Caco-2 (cell line): ENCODE results near the gene MAP3K8. TPM values are rescaled to one million over a fixed set of nuclear protein-coding genes. Genes with fewer than 3 reads are reported as not detected.

Source experiments
- BruUV-seq: library from RNA; stranded (reverse); fragments of 400-500 nt; replicated peaks from 2 replicates; lab custom pipeline; 2021; lab: Mats Ljungman, UMichigan
- CTCF ChIA-PET: fragments of 300-600 bp; sonication (Branson Sonifier 250); formaldehyde crosslinking; loops from one replicate; lab custom pipeline; 2022; ENCODE audit warnings: antibody characterized with exemption; lab: Charles Lee
- POLR2A ChIA-PET: fragments of 300-600 bp; sonication (Branson Sonifier 250); formaldehyde crosslinking; loops from one replicate; lab custom pipeline; 2022; ENCODE audit warnings: antibody characterized with exemption; lab: Charles Lee
- DNase-seq, 2 experiments: peaks; one replicate each; pipeline versions ENCODE4 v3.0.0 to v3.0.0-alpha.2; 2020 to 2022
- H3K27me3 ChIP-seq: replicated peaks from 2 replicates; pipeline ENCODE4 v1.6.0; 2011; ENCODE audit warnings: low read length; ENCODE audit not compliant: control insufficient read depth, insufficient read depth
- H3K36me3 ChIP-seq: 2 replicates; pipeline ENCODE4 v1.5.1; 2011; ENCODE audit warnings: low read length; ENCODE audit not compliant: control insufficient read depth, insufficient read depth
- H3K4me1 ChIP-seq: fragments of 250-450 bp; sonication (Bioruptor Pico); 2 replicates; pipeline ENCODE4 v1.5.1; 2020; ENCODE audit warnings: mild to moderate bottlenecking
- H3K4me3 ChIP-seq: 2 replicates; pipeline ENCODE4 v1.5.1; 2011; ENCODE audit warnings: low read depth, mild to moderate bottlenecking, control low read depth, low read length
- H3K9me3 ChIP-seq: fragments of 250-450 bp; sonication (Bioruptor Pico); 2 replicates; pipeline ENCODE4 v1.5.1; 2020; ENCODE audit warnings: mild to moderate bottlenecking, moderate library complexity
- H3K27ac Mint-ChIP-seq: one replicate; pipeline ENCODE4 v1.8.0; 2022; ENCODE audit warnings: mixed read lengths; ENCODE audit not compliant: unreplicated experiment
- H3K27me3 Mint-ChIP-seq: one replicate; pipeline ENCODE4 v1.8.0; 2022; ENCODE audit warnings: mixed read lengths; ENCODE audit not compliant: insufficient read depth, unreplicated experiment
- H3K36me3 Mint-ChIP-seq: one replicate; pipeline ENCODE4 v1.8.0; 2022; ENCODE audit warnings: mild to moderate bottlenecking, mixed read lengths; ENCODE audit not compliant: insufficient read depth, unreplicated experiment
- H3K4me1 Mint-ChIP-seq: one replicate; pipeline ENCODE4 v1.8.0; 2022; ENCODE audit warnings: low read depth, mixed read lengths; ENCODE audit not compliant: unreplicated experiment
- H3K4me3 Mint-ChIP-seq: one replicate; pipeline ENCODE4 v1.8.0; 2022; ENCODE audit warnings: mild to moderate bottlenecking, moderate library complexity, mixed read lengths; ENCODE audit not compliant: unreplicated experiment
- H3K9me3 Mint-ChIP-seq: one replicate; pipeline ENCODE4 v1.8.0; 2022; ENCODE audit warnings: mixed read lengths; ENCODE audit not compliant: unreplicated experiment
- intact Hi-C: fragments of 100-400 bp; cut with micrococcal nuclease; formaldehyde crosslinking; loops from one replicate; pipeline ENCODE4 v1.10.0; 2022; ENCODE audit not compliant: unreplicated experiment
- total RNA-seq: library from RNA; stranded (reverse); gene quantifications from 2 replicates; pipeline ENCODE4 v1.2.3, GENCODE V29; 2022
- TF ChIP-seq, protein P1 (sequence below), 2 experiments: fragments of 200-600 bp in 1 of 2; IDR thresholded peaks; 1 replicate in 1 of 2; 2 replicates in 1 of 2; pipeline versions ENCODE4 v1.5.1 to v1.8.0; 2011 to 2022; ENCODE audit warnings: antibody characterized with exemption in 1 of 2, control low read depth in 1 of 2, inconsistent platforms in 1 of 2, low read depth in 1 of 2, low read length in 1 of 2, mild to moderate bottlenecking in 1 of 2, moderate library complexity in 1 of 2; ENCODE audit not compliant: insufficient read depth in 1 of 2, severe bottlenecking in 1 of 2, unreplicated experiment in 1 of 2

Gene MAP3K8
- total RNA-seq, 1 experiment from 2014 or later, result 17.9 TPM

GRCh38 chr10:30488316-30488715 lies 54.3 kb downstream of the MAP3K8 start:
- Mint-ChIP-seq H3K4me3 (no peak overlapping the region), H3K36me3 (no peaks in the 10 kb centered on the region), H3K9me3 (no peaks in the 10 kb centered on the region), H3K27ac (no peak overlapping the region), H3K27me3 (no peaks in the 10 kb centered on the region), H3K4me1 (peaks cover 9% of the 10 kb centered on the region)
- POLR2A ChIA-PET, result no interaction called here
- H3K36me3 ChIP-seq, result no peaks in the 10 kb centered on the region
- CTCF ChIA-PET, result no interaction called here
- H3K27me3 ChIP-seq, result no peaks in the 10 kb centered on the region
- H3K4me1 ChIP-seq, result no peaks in the 10 kb centered on the region
- no peak overlapping the region for H3K4me3 ChIP-seq
- peaks cover 11% of the 10 kb centered on the region for H3K9me3 ChIP-seq
- intact Hi-C loops, result no loop called here
- BruUV-seq, result no TSS peak
- DNase-seq, result no peak
- TF ChIP-seq, protein P1, sequence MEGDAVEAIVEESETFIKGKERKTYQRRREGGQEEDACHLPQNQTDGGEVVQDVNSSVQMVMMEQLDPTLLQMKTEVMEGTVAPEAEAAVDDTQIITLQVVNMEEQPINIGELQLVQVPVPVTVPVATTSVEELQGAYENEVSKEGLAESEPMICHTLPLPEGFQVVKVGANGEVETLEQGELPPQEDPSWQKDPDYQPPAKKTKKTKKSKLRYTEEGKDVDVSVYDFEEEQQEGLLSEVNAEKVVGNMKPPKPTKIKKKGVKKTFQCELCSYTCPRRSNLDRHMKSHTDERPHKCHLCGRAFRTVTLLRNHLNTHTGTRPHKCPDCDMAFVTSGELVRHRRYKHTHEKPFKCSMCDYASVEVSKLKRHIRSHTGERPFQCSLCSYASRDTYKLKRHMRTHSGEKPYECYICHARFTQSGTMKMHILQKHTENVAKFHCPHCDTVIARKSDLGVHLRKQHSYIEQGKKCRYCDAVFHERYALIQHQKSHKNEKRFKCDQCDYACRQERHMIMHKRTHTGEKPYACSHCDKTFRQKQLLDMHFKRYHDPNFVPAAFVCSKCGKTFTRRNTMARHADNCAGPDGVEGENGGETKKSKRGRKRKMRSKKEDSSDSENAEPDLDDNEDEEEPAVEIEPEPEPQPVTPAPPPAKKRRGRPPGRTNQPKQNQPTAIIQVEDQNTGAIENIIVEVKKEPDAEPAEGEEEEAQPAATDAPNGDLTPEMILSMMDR (IDR thresholded peaks at IDR 0.05; ENCODE audit: insufficient read depth in 1 of 2, low read depth in 1 of 2, low read length in 1 of 2, severe bottlenecking in 1 of 2, unreplicated experiment in 1 of 2), result no peak

- CTCF ChIA-PET, result no interaction called here
- Histone ChIP-seq H3K4me1 (no peaks in the 10 kb centered on the region), H3K36me3 (no peaks in the 10 kb centered on the region), H3K27me3 (no peaks in the 10 kb centered on the region), H3K4me3 (no peak overlapping the region), H3K9me3 (peaks cover 3% of the 10 kb centered on the region; the same call in 1 of the 2 replicates)
- DNase-seq, result no peak
- Mint-ChIP-seq H3K4me3 (no peak overlapping the region), H3K27me3 (no peaks in the 10 kb centered on the region), H3K9me3 (peaks cover 5% of the 10 kb centered on the region), H3K36me3 (no peaks in the 10 kb centered on the region), H3K27ac (no peak overlapping the region), H3K4me1 (peaks cover 19% of the 10 kb centered on the region)
- TF ChIP-seq, protein P1 (IDR thresholded peaks at IDR 0.05; ENCODE audit: insufficient read depth in 1 of 2, low read depth in 1 of 2, low read length in 1 of 2, severe bottlenecking in 1 of 2, unreplicated experiment in 1 of 2), result no peak
- BruUV-seq, result no TSS peak
- POLR2A ChIA-PET, result interaction anchor here (0.6 kb wide), 1 partner anchor 56 kb away, joined by 3 read pairs; no protein-coding TSS in a partner anchor
- intact Hi-C loops, result no loop called here
Measured at GRCh38 chr10:30489346-30489745, 55.4 kb downstream of the MAP3K8 start.

- Histone ChIP-seq H3K9me3 (no peaks in the 10 kb centered on the region), H3K27me3 (no peaks in the 10 kb centered on the region), H3K4me1 (no peaks in the 10 kb centered on the region), H3K4me3 (no peak overlapping the region), H3K36me3 (no peaks in the 10 kb centered on the region)
- Mint-ChIP-seq H3K4me1 (peaks cover 21% of the 10 kb centered on the region), H3K36me3 (no peaks in the 10 kb centered on the region), H3K4me3 (no peak overlapping the region), H3K27me3 (no peaks in the 10 kb centered on the region), H3K27ac (no peak overlapping the region), H3K9me3 (peaks cover 9% of the 10 kb centered on the region)
- POLR2A ChIA-PET, result no interaction called here
- no TSS peak for BruUV-seq
- DNase-seq, result no peak
- intact Hi-C loops, result no loop called here
- TF ChIP-seq, protein P1 (IDR thresholded peaks at IDR 0.05; ENCODE audit: insufficient read depth in 1 of 2, low read depth in 1 of 2, low read length in 1 of 2, severe bottlenecking in 1 of 2, unreplicated experiment in 1 of 2), result no peak
- CTCF ChIA-PET, result no interaction called here
Measured at GRCh38 chr10:30490289-30491000, 56.5 kb downstream of the MAP3K8 start.
